Measurements from ENCODE around the gene CNKSR3. TPM values are rescaled to one million over a fixed set of nuclear protein-coding genes. Genes with fewer than 3 reads are reported as not detected.

Gene CNKSR3
- polyA plus RNA-seq, 1 donor from 2014 or later = 3.0 TPM

GRCh38 chr6:154446984-154447383 lies 63.5 kb downstream of the CNKSR3 start:
- Histone ChIP-seq H3K27me3 (ENCODE audit: insufficient read depth, low read depth, low read length) (no peaks in the 10 kb centered on the region), H3K9me2 (ENCODE audit: insufficient read depth, low read length) (no peaks in the 10 kb centered on the region), H3K79me2 (replicated peaks; ENCODE audit: insufficient read depth, low read length) (no peaks in the 10 kb centered on the region), H3K27ac (ENCODE audit: low read length) (no peak overlapping the region), H3K9ac (ENCODE audit: low read length) (no peak overlapping the region), H2AFZ (ENCODE audit: low read depth, low read length) (no peak overlapping the region), H3K36me3 (ENCODE audit: insufficient read depth, low read length) (no peaks in the 10 kb centered on the region), H3K9me3 (ENCODE audit: low read length) (no peaks in the 10 kb centered on the region), H4K20me1 (ENCODE audit: insufficient read depth) (no peaks in the 10 kb centered on the region), H3F3A (ENCODE audit: insufficient read depth, low read length, poor library complexity, severe bottlenecking) (no peaks in the 10 kb centered on the region), H3K4me3 (ENCODE audit: low read length) (no peak overlapping the region), H3K4me2 (ENCODE audit: low read length) (no peak overlapping the region)
- TF ChIP-seq EZH2 (IDR thresholded peaks at IDR 0.05; ENCODE audit: borderline replicate concordance, insufficient read depth, low read length, poor library complexity, severe bottlenecking) (no peak), MXI1 (conservative IDR thresholded peaks at IDR 0.05; ENCODE audit: poor library complexity, severe bottlenecking) (no peak), EP300 (conservative IDR thresholded peaks at IDR 0.05; ENCODE audit: poor library complexity, severe bottlenecking) (no peak), SMC3 (conservative IDR thresholded peaks at IDR 0.05; ENCODE audit: poor library complexity) (no peak), CTCF (IDR thresholded peaks at IDR 0.05; ENCODE audit: poor library complexity, severe bottlenecking) (no peak), TAF1 (IDR thresholded peaks at IDR 0.05; ENCODE audit: low read depth) (no peak), RAD21 (conservative IDR thresholded peaks at IDR 0.05) (no peak), REST (IDR thresholded peaks at IDR 0.05; ENCODE audit: borderline replicate concordance) (no peak), POLR2AphosphoS5 (IDR thresholded peaks at IDR 0.05) (no peak)

GRCh38 chr6:154445417-154445816 lies 65.1 kb downstream of the CNKSR3 start:
- Histone ChIP-seq H3K27me3 (ENCODE audit: insufficient read depth, low read depth, low read length) (no peaks in the 10 kb centered on the region), H3K9ac (ENCODE audit: low read length) (no peak overlapping the region), H3K9me2 (ENCODE audit: insufficient read depth, low read length) (no peaks in the 10 kb centered on the region), H4K20me1 (ENCODE audit: insufficient read depth) (no peaks in the 10 kb centered on the region), H2AFZ (ENCODE audit: low read depth, low read length) (no peak overlapping the region), H3K9me3 (ENCODE audit: low read length) (no peaks in the 10 kb centered on the region), H3K4me2 (ENCODE audit: low read length) (no peak overlapping the region), H3K36me3 (ENCODE audit: insufficient read depth, low read length) (no peaks in the 10 kb centered on the region), H3F3A (ENCODE audit: insufficient read depth, low read length, poor library complexity, severe bottlenecking) (no peaks in the 10 kb centered on the region), H3K4me3 (ENCODE audit: low read length) (no peak overlapping the region), H3K27ac (ENCODE audit: low read length) (no peak overlapping the region), H3K79me2 (replicated peaks; ENCODE audit: insufficient read depth, low read length) (no peaks in the 10 kb centered on the region)
- no peak for TF ChIP-seq RAD21 (conservative IDR thresholded peaks at IDR 0.05)
- no peak for TF ChIP-seq EZH2 (IDR thresholded peaks at IDR 0.05; ENCODE audit: borderline replicate concordance, insufficient read depth, low read length, poor library complexity, severe bottlenecking)
- TF ChIP-seq SMC3 (conservative IDR thresholded peaks at IDR 0.05; ENCODE audit: poor library complexity) = no peak
- no peak for TF ChIP-seq CTCF (IDR thresholded peaks at IDR 0.05; ENCODE audit: poor library complexity, severe bottlenecking)
- TF ChIP-seq EP300 (conservative IDR thresholded peaks at IDR 0.05; ENCODE audit: poor library complexity, severe bottlenecking) = no peak
- no peak for TF ChIP-seq REST (IDR thresholded peaks at IDR 0.05; ENCODE audit: borderline replicate concordance)
- no peak for TF ChIP-seq MXI1 (conservative IDR thresholded peaks at IDR 0.05; ENCODE audit: poor library complexity, severe bottlenecking)
- TF ChIP-seq TAF1 (IDR thresholded peaks at IDR 0.05; ENCODE audit: low read depth) = no peak
- no peak for TF ChIP-seq POLR2AphosphoS5 (IDR thresholded peaks at IDR 0.05)

Data from neural cell (in vitro differentiated cells).